Ishikawa (cell line): ENCODE data around the gene CACNA1F.

Experiments
- CREB1 ChIP-seq: IDR thresholded peaks from 2 replicates; pipeline ENCODE4 v1.6.1; 2012; ENCODE audit warnings: low read depth
- EGR1 ChIP-seq: IDR thresholded peaks from 2 replicates; pipeline ENCODE4 v1.6.1; 2012
- TAF1 ChIP-seq: IDR thresholded peaks from 2 replicates; pipeline ENCODE4 v1.6.1; 2012; ENCODE audit warnings: low read depth, mild to moderate bottlenecking
- TF ChIP-seq, protein P1 (sequence below): IDR thresholded peaks from 2 replicates; pipeline ENCODE4 v1.6.1; 2012; ENCODE audit warnings: low read depth, mild to moderate bottlenecking

DNA sequence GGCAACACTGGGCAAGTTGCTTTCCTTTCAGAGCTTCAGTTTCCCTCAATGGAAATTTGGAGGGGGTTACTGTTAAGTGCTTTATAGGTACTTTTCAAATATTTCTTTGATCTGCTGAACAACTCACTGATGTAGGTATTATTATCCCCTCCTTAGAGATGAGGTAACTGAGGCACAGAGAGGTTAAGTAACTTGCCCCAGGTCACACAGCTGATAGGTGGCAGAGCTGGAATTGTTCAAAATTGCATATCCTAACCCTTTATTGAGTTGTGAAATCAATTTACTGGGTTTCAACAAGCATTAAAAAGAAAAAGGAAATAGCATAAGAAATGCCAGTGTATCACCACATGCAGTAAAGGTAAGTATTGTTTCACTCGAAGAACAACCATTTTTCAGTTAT lies 43.1 kb upstream of the CACNA1F start:
- TF ChIP-seq, protein P1, sequence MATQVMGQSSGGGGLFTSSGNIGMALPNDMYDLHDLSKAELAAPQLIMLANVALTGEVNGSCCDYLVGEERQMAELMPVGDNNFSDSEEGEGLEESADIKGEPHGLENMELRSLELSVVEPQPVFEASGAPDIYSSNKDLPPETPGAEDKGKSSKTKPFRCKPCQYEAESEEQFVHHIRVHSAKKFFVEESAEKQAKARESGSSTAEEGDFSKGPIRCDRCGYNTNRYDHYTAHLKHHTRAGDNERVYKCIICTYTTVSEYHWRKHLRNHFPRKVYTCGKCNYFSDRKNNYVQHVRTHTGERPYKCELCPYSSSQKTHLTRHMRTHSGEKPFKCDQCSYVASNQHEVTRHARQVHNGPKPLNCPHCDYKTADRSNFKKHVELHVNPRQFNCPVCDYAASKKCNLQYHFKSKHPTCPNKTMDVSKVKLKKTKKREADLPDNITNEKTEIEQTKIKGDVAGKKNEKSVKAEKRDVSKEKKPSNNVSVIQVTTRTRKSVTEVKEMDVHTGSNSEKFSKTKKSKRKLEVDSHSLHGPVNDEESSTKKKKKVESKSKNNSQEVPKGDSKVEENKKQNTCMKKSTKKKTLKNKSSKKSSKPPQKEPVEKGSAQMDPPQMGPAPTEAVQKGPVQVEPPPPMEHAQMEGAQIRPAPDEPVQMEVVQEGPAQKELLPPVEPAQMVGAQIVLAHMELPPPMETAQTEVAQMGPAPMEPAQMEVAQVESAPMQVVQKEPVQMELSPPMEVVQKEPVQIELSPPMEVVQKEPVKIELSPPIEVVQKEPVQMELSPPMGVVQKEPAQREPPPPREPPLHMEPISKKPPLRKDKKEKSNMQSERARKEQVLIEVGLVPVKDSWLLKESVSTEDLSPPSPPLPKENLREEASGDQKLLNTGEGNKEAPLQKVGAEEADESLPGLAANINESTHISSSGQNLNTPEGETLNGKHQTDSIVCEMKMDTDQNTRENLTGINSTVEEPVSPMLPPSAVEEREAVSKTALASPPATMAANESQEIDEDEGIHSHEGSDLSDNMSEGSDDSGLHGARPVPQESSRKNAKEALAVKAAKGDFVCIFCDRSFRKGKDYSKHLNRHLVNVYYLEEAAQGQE: no peak
- TF ChIP-seq EGR1: no peak
- no peak for TF ChIP-seq CREB1
- TF ChIP-seq TAF1: no peak
